Gastrocnemius medialis (tissue), 4 donors: ENCODE data around the gene FAM163B.

Experiments
- POLR2A ChIP-seq, 2 donors: fragments of 450-650 bp; IDR thresholded peaks; one replicate each; pipeline ENCODE4 v1.6.1; 2017; ENCODE audit warnings: antibody characterized with exemption in 2 of 2, mild to moderate bottlenecking in 2 of 2, moderate library complexity in 2 of 2
- TF ChIP-seq, protein P1 (sequence below), 5 experiments: fragments of 450-650 bp in 3 of 5; fragments of 200-600 bp in 2 of 5; sonication (generic) in 2 of 5; IDR thresholded peaks in 4 of 5; conservative IDR thresholded peaks in 1 of 5; 1 replicate in 4 of 5; 2 replicates in 1 of 5; pipeline ENCODE4 v1.5.1; 2016 to 2019; ENCODE audit warnings: antibody characterized with exemption in 5 of 5, mild to moderate bottlenecking in 3 of 5, moderate library complexity in 3 of 5

GRCh38 chr9:133568186-133568585 lies 41.0 kb downstream of the FAM163B start:
- TF ChIP-seq, protein P1, sequence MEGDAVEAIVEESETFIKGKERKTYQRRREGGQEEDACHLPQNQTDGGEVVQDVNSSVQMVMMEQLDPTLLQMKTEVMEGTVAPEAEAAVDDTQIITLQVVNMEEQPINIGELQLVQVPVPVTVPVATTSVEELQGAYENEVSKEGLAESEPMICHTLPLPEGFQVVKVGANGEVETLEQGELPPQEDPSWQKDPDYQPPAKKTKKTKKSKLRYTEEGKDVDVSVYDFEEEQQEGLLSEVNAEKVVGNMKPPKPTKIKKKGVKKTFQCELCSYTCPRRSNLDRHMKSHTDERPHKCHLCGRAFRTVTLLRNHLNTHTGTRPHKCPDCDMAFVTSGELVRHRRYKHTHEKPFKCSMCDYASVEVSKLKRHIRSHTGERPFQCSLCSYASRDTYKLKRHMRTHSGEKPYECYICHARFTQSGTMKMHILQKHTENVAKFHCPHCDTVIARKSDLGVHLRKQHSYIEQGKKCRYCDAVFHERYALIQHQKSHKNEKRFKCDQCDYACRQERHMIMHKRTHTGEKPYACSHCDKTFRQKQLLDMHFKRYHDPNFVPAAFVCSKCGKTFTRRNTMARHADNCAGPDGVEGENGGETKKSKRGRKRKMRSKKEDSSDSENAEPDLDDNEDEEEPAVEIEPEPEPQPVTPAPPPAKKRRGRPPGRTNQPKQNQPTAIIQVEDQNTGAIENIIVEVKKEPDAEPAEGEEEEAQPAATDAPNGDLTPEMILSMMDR (IDR thresholded peaks at IDR 0.05 in 4 of 5, conservative IDR thresholded peaks at IDR 0.05 in 1 of 5): no peak
- TF ChIP-seq POLR2A (IDR thresholded peaks at IDR 0.05): no peak
